ENCODE measurements around the gene C5orf15. TPM values are rescaled to one million over a fixed set of nuclear protein-coding genes. Genes with fewer than 3 reads are reported as not detected.

Gene C5orf15
- total and polyA plus RNA-seq, 9 of the 15 experiments (the other 6 are each of a cell fraction or from before 2014, with no cell fraction given): 23.3 to 50.7 (median 35.5) TPM

- TF ChIP-seq JUNB (CRISPR knock-in tag; conservative IDR thresholded peaks at IDR 0.05) (no peak), TCF15 (CRISPR knock-in tag; IDR thresholded peaks at IDR 0.05) (no peak), IRF2 (CRISPR knock-in tag; IDR thresholded peaks at IDR 0.05) (no peak), CSDE1 (IDR thresholded peaks at IDR 0.05) (no peak), PURB (CRISPR knock-in tag; IDR thresholded peaks at IDR 0.05; ENCODE audit: low read depth) (no peak), POLR3A (IDR thresholded peaks at IDR 0.05; ENCODE audit: borderline replicate concordance, extremely low read depth, insufficient read depth, insufficient read length) (no peak), KDM1A (IDR thresholded peaks at IDR 0.05) (peak; percentile 52 to 64; a peak in 3 of 4 replicates), E2F8 (IDR thresholded peaks at IDR 0.05; ENCODE audit: low read depth, partially characterized antibody) (no peak), ZNF444 (CRISPR knock-in tag; IDR thresholded peaks at IDR 0.05) (0 out of 2 replicates have a peak, but pooled peaks have one; percentile 14), ZNF12 (CRISPR knock-in tag; IDR thresholded peaks at IDR 0.05) (no peak), ZBTB7A (IDR thresholded peaks at IDR 0.05; ENCODE audit: borderline replicate concordance, control insufficient read depth, low read depth, low read length) (peak; percentile 68; the same call in 1 of the 2 replicates), ZNF124 (CRISPR knock-in tag; IDR thresholded peaks at IDR 0.05) (no peak), POLR2B (IDR thresholded peaks at IDR 0.05; ENCODE audit: low read depth, partially characterized antibody) (no peak), TCFL5 (CRISPR knock-in tag; conservative IDR thresholded peaks at IDR 0.05) (no peak; the same call in 1 of the 2 replicates), TFAP4 (CRISPR knock-in tag; IDR thresholded peaks at IDR 0.05; ENCODE audit: borderline replicate concordance) (peak; percentile 80; the same call in 1 of the 2 replicates), TRIM25 (IDR thresholded peaks at IDR 0.05; ENCODE audit: borderline replicate concordance) (no peak), GABPB1 (CRISPR knock-in tag; IDR thresholded peaks at IDR 0.05) (peak; percentile 54; the same call in 1 of the 2 replicates), ZBTB43 (CRISPR knock-in tag; IDR thresholded peaks at IDR 0.05) (no peak), SRSF1 (IDR thresholded peaks at IDR 0.05; ENCODE audit: low read depth, low read length) (no peak), TEAD2 (tag; IDR thresholded peaks at IDR 0.05) (no peak)
Measured at GRCh38 chr5:133932441-133933168, 35.8 kb downstream of the C5orf15 start (continued).

Measured in K562 (cell line).